Upper lobe of left lung (tissue), 4 donors: ENCODE data around the gene TSPAN2.

ENCODE experiments used
- CTCF ChIP-seq, 6 experiments: fragments of 450-650 bp in 4 of 6; fragments of 200-600 bp in 2 of 6; sonication (generic) in 2 of 6; IDR thresholded peaks; one replicate each; pipeline ENCODE4 v1.5.1; 2016 to 2019; ENCODE audit warnings: antibody characterized with exemption in 6 of 6
- EP300 ChIP-seq, 4 donors: sonication (generic); formaldehyde crosslinking; IDR thresholded peaks; one replicate each; pipeline ENCODE4 v1.5.1; 2017; ENCODE audit warnings: antibody characterized with exemption in 4 of 4, control low read depth in 2 of 4
- POLR2AphosphoS5 ChIP-seq, 2 donors: sonication (generic); formaldehyde crosslinking; IDR thresholded peaks; one replicate each; pipeline ENCODE4 v1.5.1; 2017; ENCODE audit warnings: antibody characterized with exemption in 2 of 2

GRCh38 chr1:115135681-115136080 lies 46.4 kb upstream of the TSPAN2 start:
- TF ChIP-seq CTCF (IDR thresholded peaks at IDR 0.05) (no peak), EP300 (IDR thresholded peaks at IDR 0.05) (no peak), POLR2AphosphoS5 (IDR thresholded peaks at IDR 0.05) (no peak)
